GM23248 (cell line): ENCODE data around the gene C2orf68.
"Not testable (repeated sequence)": the region's sequence is repeated elsewhere in the genome, so short reads cannot be mapped to it uniquely, and the experiment has no call there.

ENCODE experiments used
- EZH2 ChIP-seq: fragments of 200-600 bp; sonication (generic); IDR thresholded peaks from 2 replicates; pipeline ENCODE4 v1.6.1; 2018; ENCODE audit warnings: antibody characterized with exemption, mild to moderate bottlenecking; ENCODE audit not compliant: insufficient read depth, poor library complexity, severe bottlenecking
- EZH2phosphoT487 ChIP-seq: fragments of 200-600 bp; sonication (generic); IDR thresholded peaks from 2 replicates; pipeline ENCODE4 v1.6.1; 2018; ENCODE audit warnings: antibody characterized with exemption, moderate library complexity, mild to moderate bottlenecking, low read depth; ENCODE audit not compliant: insufficient read depth

GRCh38 chr2:85617723-85618122 lies 5.9 kb upstream of the C2orf68 start:
- not testable (repeated sequence) for TF ChIP-seq EZH2phosphoT487, EZH2
